Measurements from ENCODE around the gene MAGI2. TPM values are rescaled to one million over a fixed set of nuclear protein-coding genes. Genes with fewer than 3 reads are reported as not detected.

The MAGI2 gene
- total RNA-seq, 1 experiment from 2014 or later: 0.25 TPM

DNA sequence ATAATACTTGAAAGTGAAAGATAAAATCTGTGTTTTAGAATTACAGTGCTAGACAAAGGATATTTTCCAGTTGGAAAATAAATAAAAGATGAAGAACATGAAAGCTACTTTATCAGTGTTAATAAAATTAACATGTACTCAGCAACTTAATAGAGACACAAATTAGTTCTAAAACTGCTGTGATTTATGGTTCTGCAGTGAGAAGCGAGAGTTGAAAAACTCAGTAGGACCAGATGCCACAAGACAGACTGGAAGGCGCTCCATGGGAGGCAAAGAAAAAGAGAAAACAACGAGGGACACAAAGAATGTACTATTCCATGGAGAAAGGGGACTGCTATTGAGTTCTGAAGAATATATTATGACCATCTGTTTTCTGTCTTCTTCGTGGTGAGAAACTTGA is 1064.4 kb downstream of the MAGI2 start:
- Mint-ChIP-seq H3K27me3 (ENCODE audit: insufficient read depth, unreplicated experiment) (peaks cover 13% of the 10 kb centered on the region), H3K27ac (ENCODE audit: unreplicated experiment) (no peak overlapping the region), H3K4me3 (ENCODE audit: unreplicated experiment) (no peak overlapping the region), H3K9me3 (ENCODE audit: unreplicated experiment) (no peaks in the 10 kb centered on the region), H3K36me3 (ENCODE audit: insufficient read depth, unreplicated experiment) (no peaks in the 10 kb centered on the region), H3K4me1 (ENCODE audit: low read depth, unreplicated experiment) (no peaks in the 10 kb centered on the region)
- Histone ChIP-seq H3K9me3 (no peaks in the 10 kb centered on the region), H3K4me3 (ENCODE audit: low read depth, low read length) (no peak overlapping the region), H3K27me3 (replicated peaks; ENCODE audit: control insufficient read depth, insufficient read depth, low read length) (no peaks in the 10 kb centered on the region), H3K4me1 (no peaks in the 10 kb centered on the region), H3K36me3 (ENCODE audit: control insufficient read depth, insufficient read depth, low read length) (no peaks in the 10 kb centered on the region)
- intact Hi-C loops (cut with micrococcal nuclease; ENCODE audit: unreplicated experiment): no loop called here
- TF ChIP-seq CTCF (IDR thresholded peaks at IDR 0.05; ENCODE audit: insufficient read depth in 1 of 2, low read depth in 1 of 2, low read length in 1 of 2, severe bottlenecking in 1 of 2, unreplicated experiment in 1 of 2): no peak
- POLR2A ChIA-PET: no interaction called here
- BruUV-seq (replicated peaks): no TSS peak
- DNase-seq: no peak
- CTCF ChIA-PET: no interaction called here

DNA sequence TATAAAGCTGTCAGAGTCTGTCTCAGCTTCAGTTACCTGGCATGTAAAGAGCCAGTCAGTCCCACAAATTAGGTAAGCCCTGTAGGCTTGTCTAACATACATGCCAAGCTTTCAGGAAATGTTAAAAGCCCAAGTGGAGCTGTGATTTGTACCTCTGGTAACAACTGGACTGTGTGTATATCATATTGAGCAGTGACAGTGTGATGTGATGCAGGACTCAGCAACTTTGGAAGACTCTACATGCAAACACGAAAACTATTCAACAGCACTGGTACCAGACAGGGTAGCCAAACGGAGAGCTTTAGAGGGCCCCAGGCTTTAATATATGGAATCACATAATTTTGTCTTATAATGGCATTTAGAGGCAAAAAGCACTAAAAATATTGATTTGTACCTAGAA is 1066.9 kb downstream of the MAGI2 start:
- Mint-ChIP-seq H3K27me3 (ENCODE audit: insufficient read depth, unreplicated experiment) (peaks cover 10% of the 10 kb centered on the region), H3K9me3 (ENCODE audit: unreplicated experiment) (no peaks in the 10 kb centered on the region), H3K4me1 (ENCODE audit: low read depth, unreplicated experiment) (no peaks in the 10 kb centered on the region), H3K36me3 (ENCODE audit: insufficient read depth, unreplicated experiment) (no peaks in the 10 kb centered on the region), H3K4me3 (ENCODE audit: unreplicated experiment) (no peak overlapping the region), H3K27ac (ENCODE audit: unreplicated experiment) (no peak overlapping the region)
- no peak for DNase-seq
- Histone ChIP-seq H3K36me3 (ENCODE audit: control insufficient read depth, insufficient read depth, low read length) (no peaks in the 10 kb centered on the region), H3K4me1 (no peaks in the 10 kb centered on the region), H3K27me3 (replicated peaks; ENCODE audit: control insufficient read depth, insufficient read depth, low read length) (no peaks in the 10 kb centered on the region), H3K9me3 (no peaks in the 10 kb centered on the region), H3K4me3 (ENCODE audit: low read depth, low read length) (no peak overlapping the region)
- POLR2A ChIA-PET: no interaction called here
- TF ChIP-seq CTCF (IDR thresholded peaks at IDR 0.05; ENCODE audit: insufficient read depth in 1 of 2, low read depth in 1 of 2, low read length in 1 of 2, severe bottlenecking in 1 of 2, unreplicated experiment in 1 of 2): no peak
- intact Hi-C loops (cut with micrococcal nuclease; ENCODE audit: unreplicated experiment): no loop called here
- no TSS peak for BruUV-seq (replicated peaks)
- CTCF ChIA-PET: no interaction called here

DNA sequence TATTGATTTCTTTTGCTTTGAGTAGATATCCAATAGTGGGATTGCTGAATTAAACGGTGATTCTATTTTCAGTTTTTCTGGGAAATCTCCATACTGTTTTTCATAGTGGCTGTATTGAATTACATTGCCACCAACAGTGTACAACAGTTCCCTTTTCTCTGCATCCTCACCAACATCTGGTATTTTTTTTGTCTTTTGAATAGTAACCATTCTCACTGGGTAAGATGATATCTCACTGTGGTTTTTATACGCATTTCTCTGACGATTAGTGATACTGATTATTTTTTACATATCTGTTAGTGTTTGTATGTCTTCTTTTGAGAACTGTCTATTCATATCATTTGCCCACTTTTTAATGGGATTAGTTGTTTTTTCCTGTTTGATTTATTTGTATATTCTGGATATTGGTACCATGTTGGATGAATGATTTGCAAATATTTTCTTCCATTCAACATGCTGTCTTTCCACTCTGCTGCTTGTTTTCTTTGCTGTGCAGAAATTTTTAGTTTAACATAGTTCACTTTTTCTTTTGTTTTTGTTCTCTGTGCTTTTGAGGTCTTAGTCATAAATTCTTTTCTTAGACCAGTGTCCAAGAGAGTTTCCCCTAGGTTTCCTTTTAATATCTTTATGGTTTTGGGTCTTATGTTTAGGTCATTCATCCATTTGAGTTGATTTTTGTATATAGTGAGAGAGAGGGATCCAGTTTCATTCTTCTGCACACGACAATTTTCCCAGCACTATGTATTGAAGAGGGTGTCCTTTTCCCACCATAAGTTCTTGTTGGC is 1070.2 kb downstream of the MAGI2 start:
- Histone ChIP-seq H3K36me3 (ENCODE audit: control insufficient read depth, insufficient read depth, low read length) (no peaks in the 10 kb centered on the region), H3K4me3 (ENCODE audit: low read depth, low read length) (no peak overlapping the region), H3K9me3 (no peaks in the 10 kb centered on the region), H3K4me1 (no peaks in the 10 kb centered on the region), H3K27me3 (replicated peaks; ENCODE audit: control insufficient read depth, insufficient read depth, low read length) (no peaks in the 10 kb centered on the region)
- no TSS peak for BruUV-seq (replicated peaks)
- intact Hi-C loops (cut with micrococcal nuclease; ENCODE audit: unreplicated experiment): no loop called here
- no peak for DNase-seq
- H3K4me3 Mint-ChIP-seq (ENCODE audit: unreplicated experiment): no peak overlapping the region
- H3K4me1 Mint-ChIP-seq (ENCODE audit: low read depth, unreplicated experiment): no peaks in the 10 kb centered on the region
- no peak overlapping the region for H3K27ac Mint-ChIP-seq (ENCODE audit: unreplicated experiment)
- TF ChIP-seq CTCF (IDR thresholded peaks at IDR 0.05; ENCODE audit: insufficient read depth in 1 of 2, low read depth in 1 of 2, low read length in 1 of 2, severe bottlenecking in 1 of 2, unreplicated experiment in 1 of 2): no peak
- H3K9me3 Mint-ChIP-seq (ENCODE audit: unreplicated experiment): no peaks in the 10 kb centered on the region
- no peaks in the 10 kb centered on the region for H3K36me3 Mint-ChIP-seq (ENCODE audit: insufficient read depth, unreplicated experiment)
- POLR2A ChIA-PET: no interaction called here
- CTCF ChIA-PET: no interaction called here
- H3K27me3 Mint-ChIP-seq (ENCODE audit: insufficient read depth, unreplicated experiment): peaks cover 8% of the 10 kb centered on the region
